Stomach (tissue), 9 donors: ENCODE results near the gene PKHD1. TPM values are rescaled to one million over a fixed set of nuclear protein-coding genes. Genes with fewer than 3 reads are reported as not detected.

Source experiments
- DNase-seq, 2 donors: peaks; one replicate each; pipeline versions ENCODE4 v3.0.0 to v3.0.0-alpha.2; 2013 to 2019
- H3K27ac ChIP-seq, 5 donors: fragments of 200-600 bp in 4 of 5; sonication (generic) in 4 of 5; one replicate each; pipeline ENCODE4 v1.5.1; 2013 to 2019; ENCODE audit warnings: mild to moderate bottlenecking in 1 of 5, moderate library complexity in 1 of 5
- H3K27me3 ChIP-seq, 3 donors: fragments of 200-600 bp; sonication (generic); one replicate each; pipeline ENCODE4 v1.5.1; 2017 to 2019; ENCODE audit warnings: mixed run types in 1 of 3
- H3K36me3 ChIP-seq, 4 donors: fragments of 200-600 bp; sonication (generic); 1 replicate in 3 of 4; 2 replicates in 1 of 4; pipeline ENCODE4 v1.5.1; 2016 to 2019
- H3K4me1 ChIP-seq, 4 donors: fragments of 200-600 bp; sonication (generic); one replicate each; pipeline ENCODE4 v1.5.1; 2016 to 2019
- H3K4me3 ChIP-seq, 4 donors: fragments of 200-600 bp; sonication (generic) in 3 of 4; one replicate each; pipeline ENCODE4 v1.5.1; 2016 to 2019; ENCODE audit warnings: mild to moderate bottlenecking in 1 of 4
- H3K9me3 ChIP-seq, 4 donors: fragments of 200-600 bp; sonication (generic); one replicate each; pipeline ENCODE4 v1.5.1; 2016 to 2019
- CTCF ChIP-seq, 7 experiments: fragments of 450-650 bp in 4 of 7; fragments of 200-600 bp in 3 of 7; sonication (generic) in 3 of 7; IDR thresholded peaks; one replicate each; pipeline ENCODE4 v1.5.1; 2016 to 2019; ENCODE audit warnings: antibody characterized with exemption in 7 of 7, control low read depth in 2 of 7, mild to moderate bottlenecking in 1 of 7
- EP300 ChIP-seq: sonication (generic); formaldehyde crosslinking; IDR thresholded peaks from one replicate; pipeline ENCODE4 v1.6.1; 2017; ENCODE audit warnings: antibody characterized with exemption
- POLR2A ChIP-seq, 4 donors: fragments of 450-650 bp; IDR thresholded peaks; one replicate each; pipeline ENCODE4 v1.6.1; 2016; ENCODE audit warnings: antibody characterized with exemption in 4 of 4, control low read depth in 2 of 4, mild to moderate bottlenecking in 1 of 4, moderate library complexity in 1 of 4
- POLR2AphosphoS5 ChIP-seq, 3 donors: sonication (generic); formaldehyde crosslinking; IDR thresholded peaks; one replicate each; pipeline ENCODE4 v1.6.1; 2016; ENCODE audit warnings: antibody characterized with exemption in 3 of 3
- WGBS, 5 donors: extraction: QIAGEN DNeasy Blood & Tissue Kit in 3 of 5; methylation state at CpG; one replicate each; pipeline versions ENCODE4 v1.1.5 to v1.1.7; 2013 to 2018; 5-methylcytosine and 5-hydroxymethylcytosine counted together
- intact Hi-C: fragments of 100-400 bp; cut with DNase I; formaldehyde crosslinking; loops from one replicate; pipeline ENCODE4 v1.15.1; 2023; ENCODE audit warnings: low total_unique reads
- polyA plus RNA-seq, 3 donors: library from polyadenylated mRNA; stranded (reverse); fragments of 200-250 nt; gene quantifications; one replicate each; pipeline ENCODE4 v1.2.3, GENCODE V29; 2013
- total RNA-seq, 5 donors: library from RNA; depleted of rRNA; stranded (reverse); fragments of >200 nt; gene quantifications; one replicate each; pipeline versions ENCODE4 v1.1.0 to v1.2.3, GENCODE V29; 2014 to 2016
- donor health status: healthy with polysubstance abuse.
- donor health status: Bipolar disorder and iron deficiency.
- donor health status: healthy.

Gene PKHD1
- total and polyA plus RNA-seq, 8 donors = 0.19 to 19.2 (median 4.6) TPM; not detected in 2

GRCh38 chr6:51574040-51574439 is 513.4 kb downstream of the PKHD1 start:
- TF ChIP-seq CTCF (IDR thresholded peaks at IDR 0.05) (no peak), POLR2A (IDR thresholded peaks at IDR 0.05) (no peak), POLR2AphosphoS5 (IDR thresholded peaks at IDR 0.05) (no peak)
- 89 to 100% (median 97%) methylated on average over 1 of the region's 1 CpG for WGBS, 5 donors
- H3K4me1 ChIP-seq = no peaks in the 10 kb centered on the region
- H3K36me3 ChIP-seq = no peaks in the 10 kb centered on the region
- no peak overlapping the region for H3K27ac ChIP-seq
- H3K27me3 ChIP-seq = no peaks in the 10 kb centered on the region
- intact Hi-C loops = no loop called here
- no peaks in the 10 kb centered on the region for H3K9me3 ChIP-seq
- H3K4me3 ChIP-seq = no peak overlapping the region
- DNase-seq = no peak

GRCh38 chr6:51571168-51571567 is 516.2 kb downstream of the PKHD1 start:
- TF ChIP-seq POLR2AphosphoS5 (IDR thresholded peaks at IDR 0.05) (no peak), POLR2A (IDR thresholded peaks at IDR 0.05) (no peak)
- DNase-seq = no peak
- H3K36me3 ChIP-seq = no peaks in the 10 kb centered on the region
- no peaks in the 10 kb centered on the region for H3K4me1 ChIP-seq
- no peaks in the 10 kb centered on the region for H3K9me3 ChIP-seq
- H3K27ac ChIP-seq = no peak overlapping the region
- no peak overlapping the region for H3K4me3 ChIP-seq
- intact Hi-C loops = no loop called here
- no peaks in the 10 kb centered on the region for H3K27me3 ChIP-seq
- 89 to 96% (median 95%) methylated on average over 1 of the region's 1 CpG for WGBS, 5 donors

DNA sequence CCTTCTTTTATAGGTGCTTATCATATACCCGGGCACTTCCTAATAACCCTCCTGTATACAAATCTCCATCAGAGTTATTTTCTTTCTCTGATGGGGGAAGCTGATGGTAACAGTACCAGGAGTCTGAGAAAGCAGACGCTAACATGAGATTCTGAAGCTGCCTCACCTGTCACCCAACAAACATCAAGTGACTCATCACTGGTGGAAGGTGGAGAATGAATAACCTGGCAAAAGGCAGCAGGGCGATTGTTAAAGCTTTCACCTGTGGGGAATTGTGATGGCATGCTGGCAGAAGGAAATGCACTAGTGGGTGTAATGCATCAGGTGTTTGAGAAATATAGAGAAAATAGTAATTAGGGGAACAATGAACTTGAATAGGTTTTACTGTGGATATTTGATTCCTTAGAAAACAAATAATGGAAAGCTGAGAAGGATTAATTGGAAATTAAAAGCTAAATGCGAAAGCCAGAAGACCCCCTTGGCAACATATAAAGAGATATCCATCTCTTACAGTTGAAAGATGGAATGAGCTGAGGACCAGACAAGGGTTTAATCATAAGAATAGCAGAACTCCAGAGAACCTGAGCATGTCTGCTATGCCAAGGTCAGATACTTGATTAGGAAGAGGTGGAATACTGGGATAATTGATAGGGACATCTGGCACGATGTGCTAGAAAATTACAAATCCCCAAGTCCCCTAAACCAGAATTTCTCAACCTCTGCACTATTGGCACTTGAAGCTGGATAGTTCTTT is 517.1 kb downstream of the PKHD1 start:
- intact Hi-C loops = no loop called here
- WGBS, 5 donors = 77 to 80% (median 79%) methylated on average over 5 of the region's 5 CpGs

DNA sequence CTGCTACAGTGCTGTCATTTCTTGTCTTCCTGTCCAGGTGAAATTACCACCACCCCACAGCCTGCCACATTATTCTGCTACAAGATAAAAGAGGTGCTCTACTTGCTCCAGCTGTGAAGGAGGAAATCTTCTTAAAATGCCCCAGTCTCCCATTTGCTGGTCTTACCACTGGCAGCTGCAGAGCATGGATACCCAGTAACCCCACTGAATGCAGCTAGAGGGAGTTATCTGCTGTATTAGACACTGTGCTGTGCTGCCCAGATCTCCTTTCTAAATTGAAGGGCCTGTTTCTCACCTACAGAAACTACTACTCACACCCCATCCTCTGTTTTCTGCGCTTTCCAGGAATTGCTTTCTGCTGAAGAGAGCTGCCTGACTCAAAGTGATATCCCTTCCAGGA is 517.8 kb downstream of the PKHD1 start:
- TF ChIP-seq POLR2AphosphoS5 (IDR thresholded peaks at IDR 0.05) (no peak), CTCF (IDR thresholded peaks at IDR 0.05) (no peak), POLR2A (IDR thresholded peaks at IDR 0.05) (no peak), EP300 (no peak)
- DNase-seq = no peak
- Histone ChIP-seq H3K4me1 (no peaks in the 10 kb centered on the region), H3K27me3 (no peaks in the 10 kb centered on the region), H3K36me3 (no peaks in the 10 kb centered on the region), H3K9me3 (no peaks in the 10 kb centered on the region), H3K27ac (no peak overlapping the region), H3K4me3 (no peak overlapping the region)
- 74 to 86% (median 86%) methylated on average over 1 of the region's 1 CpG for WGBS, 5 donors
- intact Hi-C loops = no loop called here

More for the DNA sequence above, 517.1 kb downstream of the PKHD1 start:
- no peaks in the 10 kb centered on the region for H3K27me3 ChIP-seq
- H3K4me3 ChIP-seq = no peak overlapping the region
- no peak for TF ChIP-seq POLR2A (IDR thresholded peaks at IDR 0.05)
- no peak for TF ChIP-seq POLR2AphosphoS5 (IDR thresholded peaks at IDR 0.05)
- TF ChIP-seq CTCF (IDR thresholded peaks at IDR 0.05) = no peak
- no peak for TF ChIP-seq EP300
- no peaks in the 10 kb centered on the region for H3K36me3 ChIP-seq
- no peaks in the 10 kb centered on the region for H3K9me3 ChIP-seq
- H3K4me1 ChIP-seq = no peaks in the 10 kb centered on the region
- DNase-seq = no peak
- H3K27ac ChIP-seq = no peak overlapping the region

GRCh38 chr6:51568771-51569170 is 518.6 kb downstream of the PKHD1 start:
- TF ChIP-seq CTCF (IDR thresholded peaks at IDR 0.05) (no peak), POLR2AphosphoS5 (IDR thresholded peaks at IDR 0.05) (no peak), POLR2A (IDR thresholded peaks at IDR 0.05) (no peak), EP300 (no peak)
- H3K27me3 ChIP-seq = no peaks in the 10 kb centered on the region
- H3K36me3 ChIP-seq = no peaks in the 10 kb centered on the region
- no peaks in the 10 kb centered on the region for H3K4me1 ChIP-seq
- no peak overlapping the region for H3K4me3 ChIP-seq
- intact Hi-C loops = no loop called here
- no peak overlapping the region for H3K27ac ChIP-seq
- peak in 1 of 2 donors; percentile 15 for DNase-seq
- H3K9me3 ChIP-seq = no peaks in the 10 kb centered on the region
- 43 to 62% (median 57%) methylated on average over 2 of the region's 2 CpGs for WGBS, 5 donors
